GM20431 (cell line): ENCODE data around the gene KIAA0408.

Experiments
- in situ Hi-C: fragments of 300-500 bp; cut with MseI, MboI; formaldehyde crosslinking; loops from one replicate; pipeline ENCODE4 v1.15.0; 2020; ENCODE audit warnings: low sequenced_read_pairs; ENCODE audit not compliant: unreplicated experiment

Gene KIAA0408

GRCh38 chr6:127423921-127424320 lies 35.3 kb downstream of the KIAA0408 start:
- in situ Hi-C loops, result loop anchor here (25.0 kb wide), 1 partner anchor 112 kb away; no protein-coding TSS in a partner anchor

GRCh38 chr6:127421164-127421563 lies 38.0 kb downstream of the KIAA0408 start:
- in situ Hi-C loops, result loop anchor here (25.0 kb wide), 1 partner anchor 109 kb away; no protein-coding TSS in a partner anchor

- in situ Hi-C loops, result loop anchor here (25.0 kb wide), 1 partner anchor 108 kb away; no protein-coding TSS in a partner anchor
Observed at GRCh38 chr6:127420556-127420955, 38.6 kb downstream of the KIAA0408 start.

- in situ Hi-C loops, result loop anchor here (25.0 kb wide), 1 partner anchor 103 kb away; no protein-coding TSS in a partner anchor
Observed at GRCh38 chr6:127415096-127415495, 44.1 kb downstream of the KIAA0408 start.

- in situ Hi-C loops, result loop anchor here (25.0 kb wide), 1 partner anchor 101 kb away; no protein-coding TSS in a partner anchor
Observed at GRCh38 chr6:127413123-127413522, 46.1 kb downstream of the KIAA0408 start.

GRCh38 chr6:127412016-127412415 lies 47.2 kb downstream of the KIAA0408 start:
- in situ Hi-C loops, result loop anchor here (25.0 kb wide), 1 partner anchor 100 kb away; no protein-coding TSS in a partner anchor
